Renal cortex interstitium (tissue), 11 donors: Measurements from ENCODE around the gene CFDP1. TPM values are rescaled to one million over a fixed set of nuclear protein-coding genes. Genes with fewer than 3 reads are reported as not detected.

ENCODE experiments used
- DNase-seq, 11 donors: peaks; one replicate each; pipeline ENCODE4 v3.0.0-alpha.2; 2013; ENCODE audit warnings: low read depth in 9 of 11, low spot score in 4 of 11; ENCODE audit errors: extremely low read depth in 1 of 11
- polyA plus RNA-seq, 3 donors: library from polyadenylated mRNA; unstranded; fragments of 120-200 nt; gene quantifications; one replicate each; pipeline ENCODE4 v1.2.1, GENCODE V29; 2013; ENCODE audit not compliant: insufficient read length in 3 of 3

CFDP1 gene
- polyA plus RNA-seq, 3 donors: 156 to 197 (median 173) TPM

DNA sequence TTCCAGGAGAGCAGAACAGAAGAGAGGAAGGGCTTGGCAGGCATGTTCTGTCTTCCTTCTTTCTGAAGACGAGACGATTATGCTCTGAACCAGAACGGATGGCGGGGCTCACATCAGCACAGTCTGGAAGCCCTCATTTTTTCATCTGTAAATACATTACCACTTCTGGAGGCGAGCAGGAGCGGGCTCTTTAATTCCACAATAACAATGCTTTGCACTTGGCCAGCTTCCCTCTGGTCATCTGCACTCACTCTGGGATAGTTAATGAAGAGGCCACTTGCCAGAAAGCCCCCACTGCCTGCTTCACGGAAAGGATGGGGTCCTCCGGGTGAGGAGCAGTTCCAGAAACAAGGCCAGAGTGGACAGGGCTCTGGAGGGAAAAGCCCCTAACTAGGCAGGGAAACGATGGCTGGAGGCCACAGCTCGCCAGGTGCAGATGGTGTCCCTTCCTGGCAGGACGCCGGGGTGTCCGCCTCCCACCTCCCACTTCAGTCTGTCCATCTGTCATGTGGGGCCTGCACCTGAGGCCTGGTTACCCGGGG, 168.8 kb downstream of the CFDP1 start:
- no peak for DNase-seq

DNA sequence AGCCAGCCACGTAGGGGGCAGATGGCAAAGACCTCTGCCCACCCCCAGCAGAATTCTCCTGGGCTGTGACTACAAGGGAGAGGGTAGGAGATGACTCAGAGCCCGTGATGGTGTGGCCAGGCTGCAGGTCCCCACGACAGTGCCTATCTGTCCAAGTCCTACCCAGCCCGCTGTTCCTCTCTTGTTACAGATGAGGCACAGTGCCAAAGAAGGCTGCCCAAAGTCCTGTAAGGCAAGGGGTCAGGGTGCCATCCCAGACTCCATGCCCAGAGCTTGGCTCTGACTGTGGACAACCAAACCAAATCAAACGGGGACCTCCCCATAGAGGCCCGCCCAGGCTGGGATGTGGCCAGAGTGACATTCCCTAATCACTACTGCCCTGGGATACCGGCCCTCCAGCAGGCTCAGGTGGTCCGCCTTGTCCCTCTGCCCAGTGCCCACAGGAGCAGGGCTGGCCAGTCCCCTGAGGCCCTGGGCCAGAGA, 169.3 kb downstream of the CFDP1 start:
- DNase-seq: no peak

DNA sequence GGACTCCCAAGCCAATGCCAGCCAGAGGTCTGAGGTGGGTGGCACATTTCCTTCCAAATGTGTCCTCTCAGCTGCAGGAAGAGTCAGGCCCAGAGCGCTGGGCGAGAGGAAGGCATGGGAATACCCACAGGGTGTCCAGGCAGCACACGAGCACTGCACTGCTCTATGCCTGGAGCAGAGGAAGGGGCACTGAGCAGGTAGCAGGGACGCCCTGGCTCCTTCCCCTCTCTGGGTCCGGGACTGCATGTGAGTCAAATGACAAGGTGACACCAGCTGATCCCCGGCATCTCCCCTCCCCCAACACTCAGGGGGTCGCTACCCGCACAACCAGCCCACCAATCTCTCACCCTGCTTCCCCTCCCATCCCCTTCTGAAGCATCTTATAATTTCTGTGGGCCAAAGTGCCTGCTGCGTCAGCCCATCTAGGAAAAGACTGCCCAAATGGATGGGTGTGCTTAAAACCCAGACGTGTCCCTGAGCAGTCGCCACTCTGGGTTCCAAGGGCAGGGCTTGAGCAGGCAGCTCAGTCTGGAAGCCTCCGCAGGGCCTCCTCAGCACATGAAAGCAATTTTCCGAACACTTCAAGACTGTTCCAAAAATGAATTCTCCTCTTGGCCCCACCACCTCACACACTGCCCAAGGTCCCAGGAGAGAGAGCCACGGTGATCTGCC, 169.9 kb downstream of the CFDP1 start:
- no peak for DNase-seq

DNA sequence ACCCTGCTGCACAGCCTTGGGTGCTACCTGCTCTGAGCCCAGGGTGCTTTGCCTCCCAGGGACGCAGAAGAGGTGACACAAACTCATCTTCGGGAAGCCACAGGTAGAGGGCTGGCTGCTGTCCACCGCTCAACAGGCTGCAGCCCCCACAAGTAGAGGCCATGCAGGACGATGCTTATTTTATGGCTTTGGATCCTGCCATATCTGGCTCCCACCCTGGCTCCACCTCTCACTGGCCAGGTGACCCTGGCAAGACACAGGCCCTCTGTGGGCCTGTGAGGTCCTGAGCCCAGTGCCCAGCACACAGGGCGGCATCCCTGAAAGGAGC, 170.5 kb downstream of the CFDP1 start:
- DNase-seq: no peak

DNA sequence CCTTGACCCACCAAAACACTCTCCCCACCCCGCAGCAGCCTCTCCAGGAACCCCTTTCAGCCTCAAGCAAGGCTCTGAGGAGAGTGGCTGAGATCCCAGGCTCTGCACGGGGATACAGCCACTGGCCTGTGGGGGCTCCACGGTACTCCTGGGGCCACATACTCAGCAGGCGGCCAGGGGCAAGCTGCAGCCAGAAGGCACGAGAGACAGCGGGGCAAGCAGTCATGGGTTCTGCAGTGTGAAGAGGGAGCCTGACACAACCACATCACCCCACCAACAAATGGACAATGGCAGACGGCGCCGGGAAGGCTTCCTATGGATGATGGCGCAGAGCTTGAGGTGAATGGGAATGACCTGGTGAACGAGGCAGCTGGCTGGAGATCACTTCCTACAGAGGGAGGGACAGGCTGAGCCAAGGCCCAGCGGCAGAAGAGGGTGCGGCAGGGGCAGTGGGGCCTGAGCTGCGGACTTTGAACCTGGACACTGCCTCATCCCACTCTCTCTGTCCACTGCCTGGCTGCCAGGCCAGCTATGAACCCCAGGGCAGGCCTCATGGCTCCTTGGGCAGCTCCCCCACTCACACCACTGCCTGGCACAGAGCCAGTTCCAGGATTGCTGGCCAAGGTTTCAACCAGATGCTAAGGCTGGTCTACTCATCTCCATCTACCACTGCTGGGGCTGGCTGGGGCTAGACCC, 171.1 kb downstream of the CFDP1 start:
- DNase-seq: no peak

DNA sequence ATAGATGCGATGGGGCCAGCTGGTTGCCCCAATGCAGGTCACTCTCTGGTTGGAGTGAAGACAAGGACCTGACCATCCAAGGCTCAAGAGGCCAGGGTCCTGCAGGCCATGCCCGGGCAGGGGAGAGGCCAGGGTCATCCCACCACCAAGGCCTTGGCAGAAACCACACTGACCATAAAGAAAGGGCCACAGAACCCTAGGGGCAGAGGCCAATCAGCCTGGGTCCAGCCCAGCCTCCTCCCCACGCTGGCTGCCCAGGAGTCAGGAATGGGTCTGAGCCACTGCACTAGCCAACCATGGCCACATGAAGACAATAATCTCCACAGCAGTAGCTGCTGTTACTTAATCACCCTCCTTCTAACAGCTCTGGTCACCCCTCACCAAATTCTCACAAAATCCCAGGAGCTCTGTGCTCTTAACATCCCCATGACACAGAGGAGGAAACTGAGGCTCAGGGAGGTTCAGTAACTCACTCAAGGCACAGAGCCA, 171.7 kb downstream of the CFDP1 start:
- DNase-seq: no peak

DNA sequence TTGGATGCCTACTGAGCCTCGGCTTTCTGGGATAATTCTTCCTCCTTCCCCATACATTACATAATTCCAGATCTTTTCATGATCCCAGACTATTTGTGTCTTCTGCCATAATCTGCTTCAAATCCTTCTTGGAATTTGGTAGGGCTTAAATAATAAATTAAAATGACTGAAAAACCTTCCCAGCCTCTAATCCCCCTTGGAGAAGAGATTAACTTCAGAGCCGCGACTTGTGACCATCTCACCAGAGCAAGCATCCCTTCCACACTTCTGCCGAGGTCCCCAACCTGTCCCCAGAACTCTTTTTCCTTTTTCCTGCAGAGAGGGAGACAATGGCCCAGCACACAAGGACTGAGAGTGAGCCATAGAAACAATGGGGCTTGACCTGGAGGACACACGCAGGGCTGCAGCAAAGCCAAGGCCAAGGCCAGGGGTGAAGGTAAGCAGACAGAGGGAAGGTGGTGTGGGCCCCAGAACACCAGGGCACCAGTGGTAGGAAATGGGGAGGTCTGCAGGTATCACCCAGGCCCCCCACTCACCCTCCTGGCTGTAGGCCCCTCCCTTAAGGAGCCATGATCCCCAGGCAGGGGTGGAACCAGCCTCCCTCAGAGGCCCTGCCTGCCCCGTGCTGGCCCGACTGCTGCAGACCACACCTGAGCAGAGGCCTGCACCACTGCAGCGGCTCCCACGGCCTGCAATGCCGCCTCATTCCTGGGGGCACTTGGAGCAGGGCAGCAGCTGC, 172.3 kb downstream of the CFDP1 start:
- no peak for DNase-seq

DNA sequence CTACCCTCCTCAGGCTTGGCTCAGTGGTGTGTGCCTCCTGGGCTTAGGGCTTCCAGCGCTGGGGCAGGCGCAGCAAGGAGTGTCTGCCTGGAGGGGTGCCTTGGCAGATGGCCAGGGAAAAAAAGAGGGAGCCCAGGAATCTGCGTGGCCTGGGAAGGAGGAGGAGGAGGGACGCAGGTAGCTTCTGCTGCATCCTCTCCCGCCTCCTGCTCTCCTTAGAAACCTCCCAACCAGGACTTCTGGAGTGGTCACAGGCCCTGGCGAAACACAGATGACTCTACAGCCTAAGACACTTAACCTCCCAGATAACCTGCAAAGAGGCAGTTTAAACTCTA, 174.5 kb downstream of the CFDP1 start:
- no peak for DNase-seq

DNA sequence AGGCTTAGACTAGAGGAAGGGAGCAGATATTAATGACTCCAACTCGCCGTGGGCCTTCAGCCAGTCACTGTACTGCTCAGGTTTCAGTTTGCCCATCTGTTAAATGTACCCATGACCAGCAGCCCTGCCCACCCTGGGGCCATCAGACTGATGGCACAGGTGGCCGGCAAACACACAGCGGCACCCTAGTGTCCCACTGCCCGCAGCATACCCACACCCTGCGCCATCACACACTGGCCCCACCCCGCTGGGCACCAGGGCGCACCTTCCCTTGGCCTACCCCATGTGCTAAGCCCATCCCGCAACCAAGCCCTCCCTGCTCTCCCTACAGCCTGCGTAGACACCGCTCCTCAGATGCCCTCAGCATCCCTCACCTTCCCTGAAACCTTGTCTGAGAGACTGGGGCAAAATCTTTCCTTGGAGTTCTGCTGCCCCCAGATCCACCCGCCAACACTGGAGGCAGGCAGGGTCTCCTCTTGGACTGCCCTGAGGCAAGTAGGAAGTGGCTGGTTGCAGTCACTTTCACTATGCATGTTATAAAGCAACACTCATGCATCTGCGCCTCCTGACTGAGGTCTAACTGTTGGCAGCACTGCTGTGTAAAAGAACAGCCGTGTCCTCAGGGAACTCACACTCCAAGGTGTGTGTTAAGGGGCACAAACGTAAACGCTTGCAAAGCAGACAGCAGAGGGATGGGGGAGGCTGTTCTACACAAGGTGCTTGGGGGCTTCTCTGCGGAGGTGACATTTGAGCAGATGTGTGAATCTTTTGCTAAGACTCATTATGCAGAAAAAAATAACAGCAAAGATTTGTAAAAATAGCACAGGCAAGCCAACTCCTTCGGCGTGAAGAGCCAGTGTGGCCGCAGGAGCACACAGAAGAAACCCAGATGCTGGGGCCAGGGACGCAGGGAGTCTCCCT, 175.2 kb downstream of the CFDP1 start:
- no peak for DNase-seq

DNA sequence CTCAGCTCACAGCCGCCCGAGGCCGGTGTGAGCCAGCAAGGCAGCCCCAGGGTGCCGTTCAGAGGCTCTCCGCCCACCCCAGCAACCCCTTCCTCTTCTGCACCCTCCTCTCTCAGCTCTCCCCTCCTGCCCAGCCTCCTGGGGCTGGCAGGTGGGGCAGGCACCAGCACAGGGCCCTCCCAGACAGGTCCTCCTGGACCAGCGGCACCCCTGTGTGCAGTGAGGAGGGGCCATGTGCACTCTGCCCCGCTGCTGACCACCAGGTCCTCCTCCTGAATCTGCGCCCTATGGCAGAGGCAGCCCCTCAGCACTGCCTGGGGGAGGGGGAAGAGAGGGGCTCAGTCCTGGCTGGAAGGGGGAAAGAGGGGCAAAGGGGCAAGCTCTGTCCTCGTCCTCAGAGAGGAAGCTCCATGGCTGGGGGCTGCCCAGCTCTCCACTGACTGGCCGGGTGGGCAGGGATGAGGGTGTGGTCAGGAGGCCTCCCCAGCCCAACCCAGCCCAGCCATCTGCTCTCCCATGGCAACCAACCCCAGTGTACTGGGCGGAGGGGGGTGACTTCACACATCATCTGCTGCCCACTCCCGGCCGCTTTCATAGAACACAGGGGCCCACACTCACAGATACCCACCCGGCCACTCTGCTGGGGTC, 176.5 kb downstream of the CFDP1 start:
- DNase-seq: no peak

DNA sequence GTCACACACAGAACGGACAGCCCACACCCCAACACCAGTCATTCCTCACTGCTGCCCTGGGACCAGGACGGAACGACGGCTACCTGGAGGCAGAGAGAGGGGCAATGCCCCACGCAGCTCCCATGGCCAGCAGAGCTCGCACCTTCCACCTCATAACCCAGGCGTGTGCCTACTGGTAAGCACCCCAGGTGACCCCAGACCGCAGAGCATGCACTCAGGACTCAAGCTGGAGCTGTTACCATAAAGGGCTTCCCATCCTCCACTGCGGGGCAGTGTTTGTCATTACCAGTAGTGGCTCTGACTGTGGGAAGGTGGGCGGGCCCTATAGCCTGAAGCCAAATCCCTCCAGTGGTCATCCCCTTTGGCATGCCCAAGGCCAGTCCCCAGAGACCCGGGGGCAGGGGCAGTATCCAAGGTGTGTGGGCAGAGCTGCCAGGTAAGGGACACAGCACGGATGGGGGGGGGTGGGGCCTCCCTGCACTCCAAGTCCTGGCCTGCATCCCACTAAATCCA, 177.2 kb downstream of the CFDP1 start:
- DNase-seq: no peak

DNA sequence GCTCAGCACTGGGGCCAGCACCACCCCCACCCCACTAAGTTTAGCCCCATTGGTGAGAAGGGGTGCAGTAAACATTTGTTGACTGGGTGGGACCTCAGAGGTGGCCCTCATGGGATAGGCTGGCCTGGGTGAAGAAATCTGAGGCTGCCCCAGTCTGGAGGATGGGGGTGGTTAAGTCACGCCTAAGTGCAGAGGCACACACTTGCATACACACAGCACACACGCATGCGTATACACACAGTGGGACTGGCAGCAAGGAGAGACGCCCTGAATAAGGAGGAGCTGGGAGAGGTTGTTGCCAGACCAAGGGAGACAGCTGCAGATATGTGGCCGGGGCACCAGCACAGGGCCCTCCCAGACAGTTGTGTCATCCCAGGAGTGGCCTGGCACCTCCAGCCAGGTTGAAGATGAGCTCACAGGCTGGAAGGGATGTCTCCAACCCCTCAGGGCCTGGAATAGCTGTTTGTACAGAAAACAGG, 178.9 kb downstream of the CFDP1 start:
- DNase-seq: no peak

DNA sequence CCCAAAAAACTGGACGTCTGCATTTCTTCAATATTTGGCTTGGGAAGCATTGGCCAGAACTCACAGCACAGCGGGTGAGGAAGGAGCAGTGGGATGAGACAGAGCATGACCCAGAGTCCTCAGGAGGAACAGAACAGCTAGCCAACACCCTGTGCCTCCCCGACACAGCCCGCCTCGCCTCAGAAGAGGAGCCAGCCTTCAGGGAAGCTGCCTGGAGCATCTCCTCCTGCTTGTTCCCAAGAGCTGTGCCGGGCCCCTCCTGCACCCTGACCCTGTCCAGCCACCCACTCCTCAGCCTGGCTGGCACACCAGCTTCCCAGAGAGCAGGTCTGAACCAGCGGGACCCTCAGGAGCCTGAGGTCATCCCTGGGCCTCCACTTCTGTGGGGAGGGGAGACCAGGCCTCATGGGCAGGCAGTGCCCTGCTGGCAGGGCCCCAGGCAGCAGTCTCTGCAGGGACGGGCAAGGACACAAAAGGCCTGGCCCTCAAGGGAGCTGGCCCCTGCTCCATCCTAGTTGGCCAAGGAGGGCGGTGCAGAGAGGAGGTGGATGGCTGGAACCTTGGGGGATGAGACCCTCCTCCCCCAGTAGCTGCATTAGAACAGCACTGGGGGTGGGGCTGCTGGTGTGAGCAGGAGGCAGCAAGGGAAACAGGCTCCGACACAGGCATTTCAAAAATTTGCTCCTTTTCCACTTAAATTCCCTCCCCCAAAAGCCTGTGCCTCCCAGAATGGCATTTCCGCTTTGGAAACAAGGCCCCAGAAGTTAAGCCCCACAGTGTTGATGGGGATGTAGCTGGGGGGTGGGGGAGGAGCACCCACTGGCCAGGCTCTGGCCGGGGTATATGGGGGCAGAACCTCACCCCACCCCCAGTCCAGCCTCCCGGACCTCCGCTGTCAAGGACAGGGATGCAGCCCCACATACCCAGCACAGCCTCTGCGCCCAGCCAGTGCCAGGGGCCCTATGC, 180.1 kb downstream of the CFDP1 start:
- no peak for DNase-seq

DNA sequence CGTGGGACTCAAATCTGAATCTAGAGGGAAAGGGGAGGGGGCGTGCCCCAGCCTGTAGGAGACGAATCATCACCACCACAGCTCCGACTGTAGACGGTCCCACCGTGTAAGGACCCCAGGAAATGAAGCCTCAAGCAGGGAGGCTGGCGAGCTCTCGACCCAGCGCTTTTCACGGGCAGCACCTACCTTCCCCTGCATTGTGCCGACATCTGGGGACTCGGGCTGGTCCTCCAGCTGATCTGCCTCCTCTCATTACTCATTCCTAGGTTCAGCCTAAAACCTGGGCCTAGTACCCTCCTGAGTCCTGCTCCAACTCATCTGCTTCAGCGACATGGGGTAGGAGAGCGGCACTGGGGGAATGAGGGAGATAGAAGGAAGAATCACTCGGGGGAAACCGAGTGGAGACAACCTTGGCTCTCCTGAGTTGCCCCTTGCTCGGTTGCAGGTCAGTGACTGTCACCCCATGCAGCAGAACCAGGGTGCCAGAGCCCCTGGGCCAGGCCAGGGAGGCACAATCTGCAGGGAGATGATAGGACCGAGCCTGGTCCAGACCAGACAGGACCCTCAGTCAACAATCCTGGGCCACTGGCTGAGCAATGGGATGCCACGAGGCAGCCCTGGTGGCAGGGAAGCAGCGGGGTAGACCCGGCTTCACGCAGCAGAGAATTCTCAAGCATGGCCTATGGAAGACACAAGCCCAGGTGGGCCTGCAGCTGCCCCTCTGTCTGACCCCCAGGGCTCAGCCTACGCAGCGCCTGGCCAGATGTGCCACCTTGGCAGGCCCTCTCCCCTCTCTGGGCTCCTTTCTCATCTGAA, 181.0 kb downstream of the CFDP1 start:
- DNase-seq: no peak

DNA sequence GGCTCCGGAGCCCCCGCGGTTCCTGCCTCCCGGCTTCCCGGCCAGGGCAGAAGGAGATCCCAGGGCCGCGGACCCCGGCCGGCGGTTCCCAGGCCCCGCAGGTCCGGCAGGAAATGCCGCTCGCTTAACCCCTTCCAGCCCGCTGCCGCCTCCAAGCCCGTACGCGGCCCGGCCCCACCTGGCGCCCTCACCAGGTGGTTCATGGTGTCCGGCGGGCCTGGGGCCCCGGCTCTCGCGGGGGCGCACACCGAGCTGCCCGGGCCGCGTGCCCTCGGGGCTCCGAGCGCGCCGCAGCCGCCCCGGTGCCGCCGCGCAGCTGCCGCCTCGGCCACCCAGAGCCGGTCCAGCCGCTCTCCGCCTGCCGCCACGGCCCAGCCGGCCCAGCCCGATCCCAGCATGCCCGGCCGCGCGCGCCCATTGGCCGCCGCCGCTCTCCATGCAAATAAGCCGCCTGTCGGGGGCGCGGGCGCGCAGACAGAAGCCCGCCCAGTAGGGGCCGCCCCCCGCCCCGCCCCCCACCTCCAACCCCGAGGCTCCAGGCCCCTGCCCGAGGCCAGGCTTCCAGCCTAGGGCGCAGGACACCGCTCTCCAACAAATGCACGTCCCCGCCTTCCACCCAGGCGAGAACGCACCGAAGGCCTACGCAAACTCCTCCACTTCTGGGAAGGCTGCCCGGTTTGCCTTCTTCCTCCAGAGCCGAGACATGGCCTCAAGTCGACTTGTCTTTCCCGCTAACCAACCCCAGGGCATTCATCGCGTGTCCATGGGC, 181.8 kb downstream of the CFDP1 start, which contains the start of gene BCAR1:
Gene BCAR1, minus strand, starts transcription at position 345 of the 769 bp plus-strand sequence. Its CDS starts 142 bp downstream, at position 203.
- DNase-seq: peak in 8 of 11 donors; percentile 72 to 86 (median 85)
